Stimulated activated naive B cell treated with anti-CD40 and anti-IgM and Interleukin-4, amounts not matched to agents 10 μg/mL and 1 μg/mL and 100 μg/mL, for 72 hours (primary cell): Measurements from ENCODE around the gene RFT1.

Experiments used
- ATAC-seq, 2 donors: fragments of 150-1000 bp; cut with Tn5 transposase; replicated peaks; 2 replicates each; pipeline ENCODE4 v1.10.0; 2021; ENCODE audit warnings: moderate library complexity in 1 of 2
- DNase-seq: peaks from one replicate; pipeline ENCODE4 v3.0.0; 2021
- H3K27ac Mint-ChIP-seq: one replicate; pipeline ENCODE4 v1.8.0; 2022; ENCODE audit warnings: mild to moderate bottlenecking, mixed read lengths
- H3K27me3 Mint-ChIP-seq, 2 donors: one replicate each; pipeline ENCODE4 v1.8.0; 2022; ENCODE audit warnings: mixed read lengths in 2 of 2
- H3K36me3 Mint-ChIP-seq, 2 donors: one replicate each; pipeline ENCODE4 v1.8.0; 2022; ENCODE audit warnings: mixed read lengths in 2 of 2, mild to moderate bottlenecking in 1 of 2
- H3K4me1 Mint-ChIP-seq, 2 donors: one replicate each; pipeline ENCODE4 v1.8.0; 2022; ENCODE audit warnings: mixed read lengths in 2 of 2, mild to moderate bottlenecking in 1 of 2
- H3K4me3 Mint-ChIP-seq, 2 donors: one replicate each; pipeline ENCODE4 v1.8.0; 2022; ENCODE audit warnings: mild to moderate bottlenecking in 2 of 2, mixed read lengths in 2 of 2, moderate library complexity in 1 of 2
- H3K9me3 Mint-ChIP-seq, 2 donors: one replicate each; pipeline ENCODE4 v1.8.0; 2022; ENCODE audit warnings: mixed read lengths in 2 of 2, mild to moderate bottlenecking in 1 of 2

RFT1 gene

GRCh38 chr3:53149006-53149690 lies 18.9 kb upstream of the RFT1 start:
- no peaks in the 10 kb centered on the region for H3K36me3 Mint-ChIP-seq
- H3K4me3 Mint-ChIP-seq: no peak overlapping the region
- no peak overlapping the region for H3K27ac Mint-ChIP-seq
- no peaks in the 10 kb centered on the region for H3K9me3 Mint-ChIP-seq
- ATAC-seq (no peak), DNase-seq (no peak)
- H3K4me1 Mint-ChIP-seq: no peaks in the 10 kb centered on the region
- peaks cover 7 to 10% of the 10 kb centered on the region in 2 donors for H3K27me3 Mint-ChIP-seq

- Mint-ChIP-seq H3K27me3 (peaks cover 0 to 1% of the 10 kb centered on the region in 2 donors), H3K36me3 (no peaks in the 10 kb centered on the region), H3K9me3 (no peaks in the 10 kb centered on the region), H3K4me1 (peaks cover 6 to 8% of the 10 kb centered on the region in 2 donors), H3K27ac (no peak overlapping the region), H3K4me3 (no peak overlapping the region)
- ATAC-seq: peak; percentile 38 to 40
- DNase-seq: no peak
Observed at GRCh38 chr3:53147903-53148400, 17.7 kb upstream of the RFT1 start.

- Mint-ChIP-seq H3K4me1 (peaks cover 7 to 9% of the 10 kb centered on the region in 2 donors), H3K9me3 (no peaks in the 10 kb centered on the region), H3K27me3 (no peaks in the 10 kb centered on the region), H3K4me3 (no peak overlapping the region), H3K36me3 (no peaks in the 10 kb centered on the region), H3K27ac (no peak overlapping the region)
- DNase-seq (no peak), ATAC-seq (no peak)
Observed at GRCh38 chr3:53147151-53147902, 17.1 kb upstream of the RFT1 start.

- Mint-ChIP-seq H3K27me3 (no peaks in the 10 kb centered on the region), H3K9me3 (no peaks in the 10 kb centered on the region), H3K4me3 (no peak overlapping the region), H3K36me3 (no peaks in the 10 kb centered on the region), H3K4me1 (peaks cover 7 to 9% of the 10 kb centered on the region in 2 donors), H3K27ac (no peak overlapping the region)
- ATAC-seq (no peak), DNase-seq (no peak)
Observed at GRCh38 chr3:53146319-53146891, 16.2 kb upstream of the RFT1 start.

GRCh38 chr3:53145713-53146080 lies 15.5 kb upstream of the RFT1 start:
- H3K36me3 Mint-ChIP-seq: no peaks in the 10 kb centered on the region
- peaks cover 8 to 14% of the 10 kb centered on the region in 2 donors for H3K4me1 Mint-ChIP-seq
- DNase-seq (no peak), ATAC-seq (no peak)
- no peak overlapping the region for H3K27ac Mint-ChIP-seq
- H3K9me3 Mint-ChIP-seq: no peaks in the 10 kb centered on the region
- no peaks in the 10 kb centered on the region for H3K27me3 Mint-ChIP-seq
- H3K4me3 Mint-ChIP-seq: no peak overlapping the region

GRCh38 chr3:53144862-53145712 lies 14.9 kb upstream of the RFT1 start:
- ATAC-seq (no peak), DNase-seq (no peak)
- no peaks in the 10 kb centered on the region for H3K36me3 Mint-ChIP-seq
- no peaks in the 10 kb centered on the region for H3K9me3 Mint-ChIP-seq
- H3K4me3 Mint-ChIP-seq: no peak overlapping the region
- no peaks in the 10 kb centered on the region for H3K27me3 Mint-ChIP-seq
- H3K4me1 Mint-ChIP-seq: peaks cover 13 to 20% of the 10 kb centered on the region in 2 donors
- no peak overlapping the region for H3K27ac Mint-ChIP-seq

- H3K9me3 Mint-ChIP-seq: no peaks in the 10 kb centered on the region
- ATAC-seq (no peak), DNase-seq (no peak)
- no peak overlapping the region for H3K27ac Mint-ChIP-seq
- H3K4me1 Mint-ChIP-seq: peaks cover 13 to 21% of the 10 kb centered on the region in 2 donors
- H3K36me3 Mint-ChIP-seq: no peaks in the 10 kb centered on the region
- H3K27me3 Mint-ChIP-seq: no peaks in the 10 kb centered on the region
- no peak overlapping the region for H3K4me3 Mint-ChIP-seq
Observed at GRCh38 chr3:53144446-53144845, 14.2 kb upstream of the RFT1 start.

GRCh38 chr3:53142986-53143385 lies 12.8 kb upstream of the RFT1 start:
- no peaks in the 10 kb centered on the region for H3K27me3 Mint-ChIP-seq

GRCh38 chr3:53140847-53141845 lies 10.9 kb upstream of the RFT1 start:
- no peaks in the 10 kb centered on the region for H3K27me3 Mint-ChIP-seq
- no peak overlapping the region for H3K27ac Mint-ChIP-seq
- ATAC-seq: peak; percentile 60 to 68
- H3K4me3 Mint-ChIP-seq: no peak overlapping the region
- no peak for DNase-seq
- no peaks in the 10 kb centered on the region for H3K36me3 Mint-ChIP-seq
- H3K4me1 Mint-ChIP-seq: peaks cover 13 to 21% of the 10 kb centered on the region in 2 donors
- H3K9me3 Mint-ChIP-seq: no peaks in the 10 kb centered on the region

More at GRCh38 chr3:53142986-53143385, 12.8 kb upstream of the RFT1 start:
- Mint-ChIP-seq H3K9me3 (no peaks in the 10 kb centered on the region), H3K4me3 (no peak overlapping the region), H3K36me3 (no peaks in the 10 kb centered on the region), H3K4me1 (peaks cover 13 to 21% of the 10 kb centered on the region in 2 donors), H3K27ac (no peak overlapping the region)
- DNase-seq: no peak
- peak; percentile 43 to 68 for ATAC-seq

GRCh38 chr3:53139906-53140846 lies 9.9 kb upstream of the RFT1 start:
- no peak overlapping the region for H3K27ac Mint-ChIP-seq
- DNase-seq: no peak

GRCh38 chr3:53137835-53138446 lies 7.7 kb upstream of the RFT1 start:
- no peaks in the 10 kb centered on the region for H3K27me3 Mint-ChIP-seq
- ATAC-seq: peak; percentile 49 to 55
- no peaks in the 10 kb centered on the region for H3K36me3 Mint-ChIP-seq
- H3K4me3 Mint-ChIP-seq: no peak overlapping the region
- DNase-seq: no peak
- H3K4me1 Mint-ChIP-seq: peaks cover 9 to 14% of the 10 kb centered on the region in 2 donors
- H3K27ac Mint-ChIP-seq: no peak overlapping the region
- H3K9me3 Mint-ChIP-seq: no peaks in the 10 kb centered on the region

More at GRCh38 chr3:53139906-53140846, 9.9 kb upstream of the RFT1 start:
- no peak for ATAC-seq
- peaks cover 15 to 21% of the 10 kb centered on the region in 2 donors for H3K4me1 Mint-ChIP-seq
- no peaks in the 10 kb centered on the region for H3K27me3 Mint-ChIP-seq
- no peaks in the 10 kb centered on the region for H3K36me3 Mint-ChIP-seq
- no peaks in the 10 kb centered on the region for H3K9me3 Mint-ChIP-seq
- H3K4me3 Mint-ChIP-seq: no peak overlapping the region

- no peaks in the 10 kb centered on the region for H3K27me3 Mint-ChIP-seq
- no peak overlapping the region for H3K4me3 Mint-ChIP-seq
- DNase-seq (no peak), ATAC-seq (no peak)
- H3K4me1 Mint-ChIP-seq: peaks cover 8 to 12% of the 10 kb centered on the region in 2 donors
- no peaks in the 10 kb centered on the region for H3K36me3 Mint-ChIP-seq
- no peaks in the 10 kb centered on the region for H3K9me3 Mint-ChIP-seq
- no peak overlapping the region for H3K27ac Mint-ChIP-seq
Observed at GRCh38 chr3:53137221-53137620, 7.0 kb upstream of the RFT1 start.
